Fibroblast of villous mesenchyme (primary cell): Measurements from ENCODE around the gene RTL10. TPM values are rescaled to one million over a fixed set of nuclear protein-coding genes. Genes with fewer than 3 reads are reported as not detected.

Experiments used
- DNase-seq: peaks from one replicate; pipeline ENCODE4 v3.0.0-alpha.2; 2010; ENCODE audit warnings: low read depth
- H3K4me3 ChIP-seq: 2 replicates; pipeline ENCODE4 v1.5.1; 2011; ENCODE audit warnings: low read depth, mild to moderate bottlenecking, low read length
- CTCF ChIP-seq: IDR thresholded peaks from 2 replicates; pipeline ENCODE4 v1.5.1; 2012; ENCODE audit warnings: low read depth, mild to moderate bottlenecking, low read length; ENCODE audit not compliant: insufficient read depth
- total RNA-seq: library from RNA; depleted of rRNA; stranded (reverse); fragments of >200 nt; gene quantifications from 2 replicates; pipeline ENCODE4 v1.2.3, GENCODE V29; 2012

Gene RTL10
- total RNA-seq, 1 donor: 15.1 TPM

DNA sequence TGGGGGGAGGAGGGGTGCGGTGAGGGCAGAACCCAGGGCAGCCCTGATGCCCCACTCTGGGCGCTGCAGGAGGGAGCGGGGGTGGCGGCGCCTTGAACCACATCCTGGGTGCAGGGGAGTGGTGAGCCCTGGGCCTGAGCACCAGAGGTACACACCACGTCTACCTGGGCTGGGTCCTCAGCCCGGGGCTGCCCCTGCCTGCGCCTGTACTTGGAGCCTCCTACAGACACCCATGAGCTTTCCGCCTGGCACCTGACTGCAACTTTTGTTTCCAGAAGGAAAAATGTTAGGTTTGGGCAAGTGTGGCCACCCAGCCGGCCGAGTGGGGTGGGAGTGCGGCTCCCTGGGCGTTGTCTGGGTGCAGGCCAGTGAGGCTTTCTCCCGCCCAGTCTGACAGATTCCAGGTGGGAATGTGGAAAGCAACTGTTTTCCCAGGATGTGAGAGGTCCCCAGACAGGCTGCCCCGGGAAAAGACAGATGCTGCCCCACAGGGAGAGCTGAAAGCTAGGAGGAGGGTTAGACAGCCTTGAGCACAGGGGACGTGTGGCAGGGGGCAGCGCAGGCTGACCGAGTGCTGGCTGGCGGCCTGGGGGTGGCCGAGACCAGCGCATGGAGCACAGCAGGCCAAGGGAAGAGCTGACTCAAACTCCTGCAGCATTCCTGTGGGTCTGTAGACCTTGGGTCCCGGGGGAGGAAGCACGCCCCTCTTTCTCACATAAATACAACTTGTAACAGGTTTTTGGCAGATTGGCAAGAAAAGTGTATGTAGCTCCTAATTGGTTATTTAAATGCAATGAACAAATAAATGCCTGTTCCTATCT lies 44.1 kb downstream of the RTL10 start:
- TF ChIP-seq CTCF: no peak
- DNase-seq: peak; percentile 42

GRCh38 chr22:19809741-19810140 lies 44.9 kb downstream of the RTL10 start:
- no peak overlapping the region for H3K4me3 ChIP-seq
- DNase-seq: no peak
- TF ChIP-seq CTCF: no peak

More for the DNA sequence above, 44.1 kb downstream of the RTL10 start:
- H3K4me3 ChIP-seq: no peak overlapping the region

DNA sequence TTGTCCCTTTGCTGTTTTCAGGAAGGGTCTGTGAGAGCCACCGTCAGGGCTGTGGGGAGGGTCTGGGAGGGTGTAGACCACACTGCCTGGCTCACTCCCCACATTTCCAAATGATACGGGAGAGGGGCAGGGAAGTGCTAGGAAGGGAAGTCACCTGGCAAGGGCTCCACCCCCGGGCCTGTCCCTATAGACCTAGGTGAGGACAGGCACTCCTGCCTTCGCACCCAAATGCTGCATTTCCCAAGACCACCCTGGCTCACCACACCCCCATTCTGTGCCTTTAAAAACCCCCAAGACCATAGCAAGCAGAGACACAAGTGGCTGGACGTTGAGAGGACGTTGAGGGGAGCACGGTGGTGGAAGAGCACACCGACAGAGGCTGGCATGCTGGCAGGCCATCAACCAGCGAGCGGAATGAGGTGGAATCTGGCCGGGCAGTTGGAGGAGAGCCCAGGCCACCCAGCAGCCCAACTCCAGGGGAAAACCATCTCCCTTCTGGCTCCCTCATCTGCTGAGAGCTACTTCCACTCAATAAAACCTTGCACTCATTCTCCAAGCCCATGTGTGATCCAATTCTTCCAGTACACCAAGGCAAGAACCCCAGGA lies 45.7 kb downstream of the RTL10 start:
- TF ChIP-seq CTCF: no peak
- no peak for DNase-seq
- H3K4me3 ChIP-seq: no peak overlapping the region

GRCh38 chr22:19807914-19808872 lies 46.5 kb downstream of the RTL10 start:
- no peak for DNase-seq
- no peak overlapping the region for H3K4me3 ChIP-seq
- no peak for TF ChIP-seq CTCF

DNA sequence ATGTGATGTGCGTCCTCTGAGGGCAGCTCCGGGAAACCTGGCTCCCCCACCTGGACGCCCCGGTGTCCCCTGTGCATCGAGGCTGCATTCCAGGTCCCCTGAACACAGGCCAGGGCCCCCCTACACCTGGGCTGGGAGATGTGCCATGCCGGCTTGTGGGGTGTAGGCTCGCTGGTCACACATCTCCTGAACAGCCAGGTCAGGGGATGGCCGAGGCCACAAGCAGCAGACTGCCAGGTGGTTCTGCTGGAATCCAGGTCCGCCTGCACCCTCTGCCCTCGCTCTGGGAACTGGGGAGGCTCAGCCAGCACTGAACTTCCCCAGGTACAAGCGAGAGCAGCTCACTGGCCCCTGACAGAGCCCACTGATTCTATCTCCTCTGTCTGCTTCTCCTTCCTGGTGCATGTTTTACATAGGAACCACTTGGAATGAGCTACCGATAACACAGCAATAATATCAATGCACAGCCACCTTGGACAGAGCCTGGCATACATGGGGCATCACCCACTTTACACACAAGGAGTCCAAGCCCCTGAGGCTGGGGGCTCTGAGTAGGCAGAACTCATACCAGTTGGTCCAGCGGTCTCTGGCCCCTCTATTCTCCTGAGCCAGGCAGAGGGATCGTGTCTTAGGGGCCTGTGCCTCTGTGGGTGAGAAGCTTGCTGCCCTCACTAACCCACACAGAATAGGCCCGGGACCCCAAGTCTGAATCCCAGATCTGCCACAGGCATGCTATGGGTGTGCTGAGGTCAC lies 47.3 kb downstream of the RTL10 start:
- no peak for DNase-seq
- TF ChIP-seq CTCF: no peak
- no peak overlapping the region for H3K4me3 ChIP-seq
